Mesothelial cell of epicardium (in vitro differentiated cells): ENCODE measurements around the gene ATP10B. TPM values are rescaled to one million over a fixed set of nuclear protein-coding genes. Genes with fewer than 3 reads are reported as not detected.

Source experiments
- DNase-seq, 2 experiments: peaks; one replicate each; pipeline ENCODE4 v3.0.0; 2021; ENCODE audit warnings: low spot score in 2 of 2; ENCODE audit not compliant: unreplicated experiment in 2 of 2
- H3K27ac Mint-ChIP-seq: 2 replicates; pipeline ENCODE4 v1.8.0; 2021; ENCODE audit warnings: mixed read lengths
- H3K27me3 Mint-ChIP-seq: 2 replicates; pipeline ENCODE4 v1.8.0; 2021; ENCODE audit warnings: low read depth, mixed read lengths
- H3K36me3 Mint-ChIP-seq: 2 replicates; pipeline ENCODE4 v1.8.0; 2021; ENCODE audit warnings: mixed read lengths
- H3K4me1 Mint-ChIP-seq: 2 replicates; pipeline ENCODE4 v1.8.0; 2021; ENCODE audit warnings: mixed read lengths
- H3K4me3 Mint-ChIP-seq: 2 replicates; pipeline ENCODE4 v1.8.0; 2021; ENCODE audit warnings: mild to moderate bottlenecking, moderate library complexity, mixed read lengths
- H3K9me3 Mint-ChIP-seq: 2 replicates; pipeline ENCODE4 v1.8.0; 2021; ENCODE audit warnings: mixed read lengths
- CTCF ChIP-seq: fragments of 200-600 bp; sonication (generic); IDR thresholded peaks from one replicate; pipeline ENCODE4 v1.5.0; 2021; ENCODE audit warnings: antibody characterized with exemption; ENCODE audit not compliant: unreplicated experiment
- total RNA-seq: library from RNA; stranded (reverse); gene quantifications from 3 replicates; pipeline ENCODE4 v1.2.1, GENCODE V29; 2021

ATP10B gene
- total RNA-seq, 1 donor from 2014 or later: not detected

GRCh38 chr5:160534125-160534524, 317.9 kb downstream of the ATP10B start:
- Mint-ChIP-seq H3K36me3 (no peaks in the 10 kb centered on the region), H3K27me3 (no peaks in the 10 kb centered on the region), H3K4me1 (no peaks in the 10 kb centered on the region), H3K27ac (no peak overlapping the region), H3K9me3 (no peaks in the 10 kb centered on the region), H3K4me3 (no peak overlapping the region)
- no peak for TF ChIP-seq CTCF
- DNase-seq: no peak

- peaks cover 4% of the 10 kb centered on the region for H3K4me1 Mint-ChIP-seq
- no peak for TF ChIP-seq CTCF
- no peak for DNase-seq
- peaks cover 10% of the 10 kb centered on the region for H3K27me3 Mint-ChIP-seq
- no peak overlapping the region for H3K27ac Mint-ChIP-seq
- no peak overlapping the region for H3K4me3 Mint-ChIP-seq
- H3K36me3 Mint-ChIP-seq: no peaks in the 10 kb centered on the region
- no peaks in the 10 kb centered on the region for H3K9me3 Mint-ChIP-seq
Measured at GRCh38 chr5:160525471-160526261, 326.3 kb downstream of the ATP10B start.

GRCh38 chr5:160524827-160525226, 327.2 kb downstream of the ATP10B start:
- H3K27me3 Mint-ChIP-seq: peaks cover 10% of the 10 kb centered on the region

DNA sequence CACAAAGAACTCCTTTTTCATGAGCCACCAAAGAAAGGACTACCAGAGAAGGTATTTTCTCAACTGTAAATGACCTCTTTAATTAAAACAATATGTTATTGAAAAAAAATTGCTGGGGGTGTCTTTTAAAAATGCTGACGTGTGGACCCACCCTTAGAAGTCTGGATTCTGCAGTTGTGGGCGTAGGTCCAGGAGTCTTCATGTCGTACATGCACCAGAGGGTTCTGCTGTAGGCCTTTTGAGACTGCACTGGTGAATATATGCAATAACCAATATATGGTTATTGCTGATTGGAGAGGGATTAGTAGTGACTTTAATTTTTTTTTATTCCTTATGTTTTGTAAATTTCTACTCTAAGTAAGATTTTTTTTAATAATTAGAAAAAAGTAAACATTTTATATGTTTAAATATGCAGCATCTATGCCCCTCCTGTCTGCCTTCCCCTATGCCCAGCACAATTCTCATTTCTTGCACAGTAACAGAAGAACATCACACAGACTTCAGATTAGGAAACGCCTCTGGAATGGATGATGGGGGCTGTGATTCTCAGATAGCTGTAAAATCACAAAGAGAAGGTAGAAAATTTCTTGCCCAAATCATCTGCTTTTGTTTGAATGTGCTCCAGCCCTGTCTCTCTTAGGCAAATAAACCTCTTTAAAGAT, 328.4 kb downstream of the ATP10B start:
- TF ChIP-seq CTCF: no peak
- Mint-ChIP-seq H3K4me1 (peaks cover 4% of the 10 kb centered on the region), H3K36me3 (no peaks in the 10 kb centered on the region), H3K27me3 (peaks cover 10% of the 10 kb centered on the region), H3K9me3 (no peaks in the 10 kb centered on the region), H3K4me3 (no peak overlapping the region), H3K27ac (no peak overlapping the region)
- DNase-seq: no peak

More at GRCh38 chr5:160524827-160525226, 327.2 kb downstream of the ATP10B start:
- H3K36me3 Mint-ChIP-seq: no peaks in the 10 kb centered on the region
- no peaks in the 10 kb centered on the region for H3K9me3 Mint-ChIP-seq
- no peak overlapping the region for H3K4me3 Mint-ChIP-seq
- H3K27ac Mint-ChIP-seq: no peak overlapping the region
- H3K4me1 Mint-ChIP-seq: peaks cover 4% of the 10 kb centered on the region
- no peak for TF ChIP-seq CTCF
- no peak for DNase-seq

- no peak for TF ChIP-seq CTCF
- H3K36me3 Mint-ChIP-seq: no peaks in the 10 kb centered on the region
- no peak overlapping the region for H3K27ac Mint-ChIP-seq
- peaks cover 2% of the 10 kb centered on the region for H3K27me3 Mint-ChIP-seq
- no peak for DNase-seq
- no peak overlapping the region for H3K4me3 Mint-ChIP-seq
- no peaks in the 10 kb centered on the region for H3K9me3 Mint-ChIP-seq
- H3K4me1 Mint-ChIP-seq: no peaks in the 10 kb centered on the region
Measured at GRCh38 chr5:160521392-160521663, 330.7 kb downstream of the ATP10B start.
